Endodermal cell (in vitro differentiated cells): ENCODE measurements around the gene ARHGAP22. TPM values are rescaled to one million over a fixed set of nuclear protein-coding genes. Genes with fewer than 3 reads are reported as not detected.

Experiments used
- DNase-seq: peaks from one replicate; pipeline ENCODE4 v3.0.0-alpha.2; 2017
- H3K27ac ChIP-seq: 2 replicates; pipeline ENCODE4 v1.5.1; 2013; ENCODE audit warnings: mild to moderate bottlenecking, low read depth, low read length, moderate library complexity
- H3K27me3 ChIP-seq: 2 replicates; pipeline ENCODE4 v1.6.1; 2013; ENCODE audit warnings: mild to moderate bottlenecking, low read length, moderate library complexity; ENCODE audit not compliant: insufficient read depth, control insufficient read depth, poor library complexity, severe bottlenecking
- H3K36me3 ChIP-seq: 2 replicates; pipeline ENCODE4 v1.7.0; 2013; ENCODE audit warnings: mild to moderate bottlenecking, low read length, moderate library complexity; ENCODE audit not compliant: control insufficient read depth, insufficient read depth
- H3K4me1 ChIP-seq: one replicate; pipeline ENCODE4 v1.7.0; 2013; ENCODE audit warnings: low read length; ENCODE audit not compliant: control insufficient read depth, insufficient read depth
- H3K4me3 ChIP-seq: 2 replicates; pipeline ENCODE4 v1.5.1; 2013; ENCODE audit warnings: mild to moderate bottlenecking, low read length, moderate library complexity
- H3K9ac ChIP-seq: 2 replicates; pipeline ENCODE4 v1.6.1; 2013; ENCODE audit warnings: mild to moderate bottlenecking, low read length, moderate library complexity; ENCODE audit not compliant: poor library complexity, severe bottlenecking; ENCODE audit errors: extremely low read depth
- H3K9me3 ChIP-seq: 2 replicates; pipeline ENCODE4 v1.6.1; 2013; ENCODE audit warnings: mild to moderate bottlenecking, low read length, moderate library complexity; ENCODE audit not compliant: control insufficient read depth
- H3K27ac Mint-ChIP-seq: 2 replicates; pipeline ENCODE4 v1.8.0; 2020; ENCODE audit warnings: mixed read lengths
- H3K27me3 Mint-ChIP-seq: 2 replicates; pipeline ENCODE4 v1.8.0; 2021; ENCODE audit warnings: mild to moderate bottlenecking, mixed read lengths; ENCODE audit not compliant: insufficient read depth
- H3K36me3 Mint-ChIP-seq: 2 replicates; pipeline ENCODE4 v1.8.0; 2020; ENCODE audit warnings: low read depth, mixed read lengths
- H3K4me1 Mint-ChIP-seq: 2 replicates; pipeline ENCODE4 v1.8.0; 2020; ENCODE audit warnings: mixed read lengths
- H3K4me3 Mint-ChIP-seq: 2 replicates; pipeline ENCODE4 v1.8.0; 2020; ENCODE audit warnings: mild to moderate bottlenecking, moderate library complexity, mixed read lengths
- H3K9me3 Mint-ChIP-seq: 2 replicates; pipeline ENCODE4 v1.8.0; 2020; ENCODE audit warnings: mild to moderate bottlenecking, mixed read lengths
- WGBS, 2 experiments: methylation state at CpG; one replicate each; pipeline versions ENCODE4 v1.1.5 to v1.1.7; 2013; ENCODE audit warnings: missing lambda C conversion rate in 2 of 2, mixed read lengths in 1 of 2; ENCODE audit not compliant: insufficient coverage in 1 of 2, insufficient read length in 1 of 2; 5-methylcytosine and 5-hydroxymethylcytosine counted together
- total RNA-seq, 2 donors: library from RNA; stranded (reverse); fragmentation: NEBNext Ultra II Directional in 1 of 2; extraction: Animal tissue kit (Norgen Biotek cat#: 25700) in 1 of 2; gene quantifications; 2 replicates in 1 of 2; 3 replicates in 1 of 2; pipeline ENCODE4 v1.2.1, GENCODE V29; 2021
- TF ChIP-seq, protein P1 (sequence below): fragments of 200-600 bp; sonication (generic); conservative IDR thresholded peaks from 2 replicates; pipeline ENCODE4 v1.5.0; 2021; ENCODE audit warnings: antibody characterized with exemption, mild to moderate bottlenecking

The ARHGAP22 gene
- total RNA-seq, 2 donors from 2014 or later, result 10.3 to 14.1 TPM

DNA sequence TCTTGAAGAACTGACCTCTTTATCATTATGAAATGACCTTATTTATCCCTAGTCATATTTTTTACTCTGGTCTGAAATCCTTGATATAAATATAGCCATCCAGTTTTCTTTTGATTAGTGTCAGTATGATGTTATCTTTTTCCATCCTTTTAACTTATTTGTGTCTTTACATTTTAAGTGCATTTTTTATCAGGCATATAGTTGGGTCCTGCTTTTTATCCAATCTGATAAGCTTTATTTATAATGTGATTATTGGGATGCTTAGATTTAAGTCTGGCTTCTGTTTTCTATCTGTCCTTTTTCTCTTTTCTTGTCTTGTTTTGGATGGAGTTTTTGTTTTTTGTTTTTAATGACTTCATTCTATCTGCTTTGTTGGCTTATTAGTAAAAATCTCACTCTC lies 119.2 kb downstream of the ARHGAP22 start:
- Histone ChIP-seq H3K4me3 (no peak overlapping the region), H3K27ac (no peak overlapping the region), H3K4me1 (peaks cover 3% of the 10 kb centered on the region), H3K9me3 (no peaks in the 10 kb centered on the region), H3K36me3 (no peaks in the 10 kb centered on the region), H3K9ac (no peak overlapping the region), H3K27me3 (peaks cover 40% of the 10 kb centered on the region)
- Mint-ChIP-seq H3K4me1 (peaks cover 17% of the 10 kb centered on the region), H3K36me3 (no peaks in the 10 kb centered on the region), H3K27ac (no peak overlapping the region), H3K27me3 (peaks cover 32% of the 10 kb centered on the region), H3K9me3 (no peaks in the 10 kb centered on the region), H3K4me3 (no peak overlapping the region)
- TF ChIP-seq, protein P1, sequence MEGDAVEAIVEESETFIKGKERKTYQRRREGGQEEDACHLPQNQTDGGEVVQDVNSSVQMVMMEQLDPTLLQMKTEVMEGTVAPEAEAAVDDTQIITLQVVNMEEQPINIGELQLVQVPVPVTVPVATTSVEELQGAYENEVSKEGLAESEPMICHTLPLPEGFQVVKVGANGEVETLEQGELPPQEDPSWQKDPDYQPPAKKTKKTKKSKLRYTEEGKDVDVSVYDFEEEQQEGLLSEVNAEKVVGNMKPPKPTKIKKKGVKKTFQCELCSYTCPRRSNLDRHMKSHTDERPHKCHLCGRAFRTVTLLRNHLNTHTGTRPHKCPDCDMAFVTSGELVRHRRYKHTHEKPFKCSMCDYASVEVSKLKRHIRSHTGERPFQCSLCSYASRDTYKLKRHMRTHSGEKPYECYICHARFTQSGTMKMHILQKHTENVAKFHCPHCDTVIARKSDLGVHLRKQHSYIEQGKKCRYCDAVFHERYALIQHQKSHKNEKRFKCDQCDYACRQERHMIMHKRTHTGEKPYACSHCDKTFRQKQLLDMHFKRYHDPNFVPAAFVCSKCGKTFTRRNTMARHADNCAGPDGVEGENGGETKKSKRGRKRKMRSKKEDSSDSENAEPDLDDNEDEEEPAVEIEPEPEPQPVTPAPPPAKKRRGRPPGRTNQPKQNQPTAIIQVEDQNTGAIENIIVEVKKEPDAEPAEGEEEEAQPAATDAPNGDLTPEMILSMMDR, result no peak
- DNase-seq, result no peak

DNA sequence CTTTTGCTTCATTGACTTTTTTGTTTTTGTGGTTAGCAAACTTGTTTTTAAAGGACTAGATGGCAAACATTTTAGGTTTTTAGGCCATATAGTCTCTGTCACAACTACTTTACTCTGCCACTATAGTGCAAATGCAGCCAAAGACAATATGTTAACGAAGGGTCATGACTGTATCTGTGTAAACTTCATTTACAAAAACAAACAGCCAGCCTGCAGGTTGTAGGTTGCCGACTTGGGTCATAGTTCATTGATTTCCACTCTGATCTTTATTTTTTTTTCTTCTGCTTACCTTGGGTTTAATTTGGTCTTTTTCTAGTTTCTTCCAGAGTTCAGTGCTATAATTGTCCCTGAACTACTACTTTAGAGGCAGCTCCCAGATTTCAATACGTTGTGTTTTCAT lies 120.0 kb downstream of the ARHGAP22 start:
- 30 to 44% methylated on average over 2 to 3 of the region's 3 CpGs for WGBS, 2 experiments
- Histone ChIP-seq H3K36me3 (no peaks in the 10 kb centered on the region), H3K4me3 (no peak overlapping the region), H3K27ac (no peak overlapping the region), H3K27me3 (peaks cover 40% of the 10 kb centered on the region), H3K9ac (no peak overlapping the region), H3K4me1 (peaks cover 3% of the 10 kb centered on the region), H3K9me3 (no peaks in the 10 kb centered on the region)
- no peak for DNase-seq
- H3K4me3 Mint-ChIP-seq, result no peak overlapping the region
- peaks cover 29% of the 10 kb centered on the region for H3K27me3 Mint-ChIP-seq
- no peaks in the 10 kb centered on the region for H3K9me3 Mint-ChIP-seq
- no peak overlapping the region for H3K27ac Mint-ChIP-seq
- TF ChIP-seq, protein P1, result no peak
- H3K4me1 Mint-ChIP-seq, result peaks cover 17% of the 10 kb centered on the region
- no peaks in the 10 kb centered on the region for H3K36me3 Mint-ChIP-seq

DNA sequence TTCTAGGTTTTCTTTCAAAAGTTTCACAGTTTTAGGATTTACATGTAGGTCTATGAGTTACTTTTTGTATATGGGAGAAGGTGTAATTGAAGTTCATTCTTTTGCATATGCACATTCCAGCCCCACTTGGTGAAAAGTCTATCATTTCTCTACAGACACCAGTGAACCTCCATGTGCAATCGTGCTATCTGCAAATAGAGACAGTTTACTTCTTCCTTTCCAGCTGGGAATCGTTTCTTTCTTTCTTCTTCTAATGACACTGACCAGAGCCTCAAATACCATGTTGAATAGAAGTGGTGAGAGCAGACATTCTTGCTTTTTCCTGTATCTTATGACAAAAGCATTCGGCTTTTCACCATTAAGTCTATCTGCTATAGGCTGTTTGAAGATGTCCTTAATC lies 122.7 kb downstream of the ARHGAP22 start:
- no peaks in the 10 kb centered on the region for H3K9me3 ChIP-seq
- H3K36me3 Mint-ChIP-seq, result no peaks in the 10 kb centered on the region
- no peak overlapping the region for H3K9ac ChIP-seq
- H3K4me3 ChIP-seq, result no peak overlapping the region
- no peak for DNase-seq
- TF ChIP-seq, protein P1, result no peak
- 86 to 100% methylated on average over 2 to 3 of the region's 3 CpGs for WGBS, 2 experiments
- no peaks in the 10 kb centered on the region for H3K36me3 ChIP-seq
- H3K27ac ChIP-seq, result no peak overlapping the region
- peaks cover 18% of the 10 kb centered on the region for H3K27me3 ChIP-seq
- peaks cover 15% of the 10 kb centered on the region for H3K27me3 Mint-ChIP-seq
- H3K27ac Mint-ChIP-seq, result no peak overlapping the region
- no peaks in the 10 kb centered on the region for H3K9me3 Mint-ChIP-seq
- peaks cover 19% of the 10 kb centered on the region for H3K4me1 Mint-ChIP-seq
- H3K4me1 ChIP-seq, result peaks cover 3% of the 10 kb centered on the region
- no peak overlapping the region for H3K4me3 Mint-ChIP-seq
